GM13976 (cell line): ENCODE data around the gene ANAPC1.
"Not testable (repeated sequence)": the region's sequence is repeated elsewhere in the genome, so short reads cannot be mapped to it uniquely, and the experiment has no call there.

Source experiments
- DNase-seq: peaks from one replicate; pipeline ENCODE4 v3.0.0; 2012; ENCODE audit warnings: low spot score
- in situ Hi-C: fragments of 300-500 bp; cut with MboI; formaldehyde crosslinking; loops from one replicate; pipeline ENCODE4 v1.12.0; 2022; ENCODE audit warnings: low sequenced_read_pairs, mixed read lengths, inconsistent platforms; ENCODE audit not compliant: unreplicated experiment
- TF ChIP-seq, protein P1 (sequence below): IDR thresholded peaks from 2 replicates; pipeline ENCODE4 v1.5.1; 2012; ENCODE audit warnings: borderline replicate concordance, mild to moderate bottlenecking; ENCODE audit not compliant: insufficient read depth; ENCODE audit errors: extremely low read depth, missing control alignments, control extremely low read depth

Gene ANAPC1

DNA sequence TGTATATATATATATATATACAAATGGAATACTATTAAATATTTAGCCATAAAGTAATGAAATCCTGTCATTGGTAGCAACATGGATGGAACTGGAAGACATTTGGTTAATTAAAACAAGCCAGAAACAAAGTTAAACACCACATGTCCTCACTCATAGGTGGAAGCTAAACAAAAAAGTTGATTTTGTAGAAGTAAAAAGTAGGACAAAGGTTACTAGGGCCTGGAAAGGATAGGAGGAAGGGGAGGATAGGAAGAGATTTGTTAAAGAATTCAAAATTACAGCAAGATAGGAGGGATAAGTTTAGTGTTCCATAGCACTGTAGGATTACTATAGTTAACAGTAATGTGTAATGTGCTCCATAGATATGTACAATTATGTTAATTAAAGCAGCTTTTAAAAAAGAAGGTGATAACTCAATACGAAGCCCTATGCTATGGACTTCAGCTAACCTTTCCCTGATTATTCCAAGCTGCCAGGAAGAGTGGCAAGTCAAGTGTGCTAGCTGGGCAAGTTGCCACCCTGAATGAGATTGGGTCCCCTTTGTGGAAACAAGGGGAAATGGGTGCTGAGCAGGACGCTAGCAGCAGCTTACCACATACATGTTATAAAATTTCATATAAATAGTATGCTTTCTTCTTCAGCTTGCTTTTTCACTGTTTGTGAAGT is 26.8 kb upstream of the ANAPC1 start:
- no peak for DNase-seq
- in situ Hi-C loops = no loop called here
- TF ChIP-seq, protein P1, sequence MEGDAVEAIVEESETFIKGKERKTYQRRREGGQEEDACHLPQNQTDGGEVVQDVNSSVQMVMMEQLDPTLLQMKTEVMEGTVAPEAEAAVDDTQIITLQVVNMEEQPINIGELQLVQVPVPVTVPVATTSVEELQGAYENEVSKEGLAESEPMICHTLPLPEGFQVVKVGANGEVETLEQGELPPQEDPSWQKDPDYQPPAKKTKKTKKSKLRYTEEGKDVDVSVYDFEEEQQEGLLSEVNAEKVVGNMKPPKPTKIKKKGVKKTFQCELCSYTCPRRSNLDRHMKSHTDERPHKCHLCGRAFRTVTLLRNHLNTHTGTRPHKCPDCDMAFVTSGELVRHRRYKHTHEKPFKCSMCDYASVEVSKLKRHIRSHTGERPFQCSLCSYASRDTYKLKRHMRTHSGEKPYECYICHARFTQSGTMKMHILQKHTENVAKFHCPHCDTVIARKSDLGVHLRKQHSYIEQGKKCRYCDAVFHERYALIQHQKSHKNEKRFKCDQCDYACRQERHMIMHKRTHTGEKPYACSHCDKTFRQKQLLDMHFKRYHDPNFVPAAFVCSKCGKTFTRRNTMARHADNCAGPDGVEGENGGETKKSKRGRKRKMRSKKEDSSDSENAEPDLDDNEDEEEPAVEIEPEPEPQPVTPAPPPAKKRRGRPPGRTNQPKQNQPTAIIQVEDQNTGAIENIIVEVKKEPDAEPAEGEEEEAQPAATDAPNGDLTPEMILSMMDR = no peak

DNA sequence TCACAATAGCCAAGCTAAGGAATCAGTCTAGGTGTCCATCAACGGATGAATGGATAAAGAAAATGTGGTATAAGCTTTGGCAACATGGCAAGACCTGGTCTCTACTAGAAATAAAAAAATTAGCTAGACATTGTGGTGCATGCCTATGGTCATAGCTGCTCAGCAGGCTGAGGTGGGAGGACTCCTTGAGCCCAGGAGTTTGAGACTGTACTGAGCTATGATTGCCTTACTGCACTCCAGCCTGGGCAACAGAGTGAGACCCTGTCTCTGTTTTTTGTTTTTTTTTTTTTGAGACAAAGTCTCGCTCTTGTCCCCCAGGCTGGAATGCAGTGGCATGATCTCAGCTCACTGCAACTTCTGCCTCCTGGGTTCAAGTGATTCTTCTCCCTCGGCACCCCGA is 26.0 kb upstream of the ANAPC1 start:
- in situ Hi-C loops, DNase-seq: not testable (repeated sequence)

DNA sequence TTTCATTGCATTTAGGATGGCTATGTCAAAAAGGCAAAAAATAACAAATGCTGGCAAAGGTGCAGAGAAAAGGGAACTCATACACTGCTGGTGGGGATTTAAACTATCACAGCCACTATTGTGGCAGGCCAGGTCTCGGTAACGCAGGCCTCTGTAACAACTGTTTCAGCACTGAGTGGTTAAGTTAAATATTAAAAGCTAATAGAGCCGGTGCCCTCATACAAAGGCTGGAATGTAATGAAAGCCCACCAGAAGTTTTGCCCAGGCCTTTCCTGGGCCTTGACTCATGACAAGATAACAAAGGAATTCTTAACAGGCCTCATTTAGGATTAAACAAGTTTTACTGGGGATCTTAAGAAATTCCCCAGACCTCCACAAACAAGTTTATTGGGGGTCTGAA is 25.1 kb upstream of the ANAPC1 start:
- no peak for DNase-seq
- in situ Hi-C loops = no loop called here
- TF ChIP-seq, protein P1 = no peak

DNA sequence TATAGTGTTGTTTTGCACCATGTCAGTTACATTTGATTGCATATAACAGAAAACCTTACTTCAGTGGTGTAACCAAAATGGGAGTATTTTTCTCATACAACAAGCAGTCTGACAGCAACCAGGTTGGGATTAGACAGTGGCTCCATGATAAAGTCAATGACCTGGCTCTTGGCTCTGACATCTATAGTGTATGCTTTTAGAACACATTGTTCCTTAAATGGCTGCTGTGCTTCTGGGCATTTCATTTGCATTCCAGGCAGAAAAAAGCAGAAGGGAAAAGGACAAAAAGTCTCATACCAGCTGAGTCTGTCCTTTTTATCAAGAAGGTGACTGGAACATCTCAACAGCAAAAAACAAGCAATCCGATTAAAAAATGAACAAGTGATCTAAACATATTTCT is 24.6 kb upstream of the ANAPC1 start:
- in situ Hi-C loops = no loop called here
- no peak for DNase-seq
- TF ChIP-seq, protein P1 = no peak

DNA sequence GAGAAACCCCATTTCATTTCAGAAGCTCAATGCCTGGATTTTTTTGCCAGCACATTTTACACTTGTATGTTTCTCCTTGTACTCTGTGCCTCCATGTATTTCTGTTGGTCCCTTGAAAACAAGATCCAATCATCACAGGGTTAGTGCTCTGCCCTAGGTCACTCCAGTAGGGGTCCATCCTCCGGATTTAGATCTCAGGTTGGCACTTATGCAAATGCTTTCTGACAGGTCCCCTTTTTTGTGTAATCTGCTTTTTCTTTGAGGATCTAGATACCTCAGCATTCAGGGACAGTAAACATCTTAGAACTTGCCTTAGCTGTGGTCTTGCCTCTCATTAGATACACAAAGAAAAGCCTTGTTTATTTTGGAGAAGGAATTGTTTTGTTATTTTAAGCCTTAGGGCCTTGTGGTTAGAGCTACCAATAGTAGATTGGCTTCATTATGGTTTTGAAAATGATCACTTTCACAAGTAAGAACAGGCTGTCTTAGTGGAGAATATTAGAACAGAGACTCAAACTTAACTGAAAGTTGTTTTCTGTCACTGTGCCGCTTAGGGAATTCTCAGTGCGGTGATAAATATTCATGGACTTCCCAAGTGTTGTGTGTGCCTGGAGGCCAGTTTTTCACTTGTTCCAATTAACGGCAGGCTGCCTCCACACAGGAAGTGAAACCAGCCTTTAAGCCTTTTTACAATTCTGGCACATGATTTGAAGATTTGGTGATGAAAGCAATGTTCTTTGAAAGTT is 22.2 kb upstream of the ANAPC1 start:
- in situ Hi-C loops = no loop called here
- no peak for DNase-seq
- TF ChIP-seq, protein P1 = no peak

DNA sequence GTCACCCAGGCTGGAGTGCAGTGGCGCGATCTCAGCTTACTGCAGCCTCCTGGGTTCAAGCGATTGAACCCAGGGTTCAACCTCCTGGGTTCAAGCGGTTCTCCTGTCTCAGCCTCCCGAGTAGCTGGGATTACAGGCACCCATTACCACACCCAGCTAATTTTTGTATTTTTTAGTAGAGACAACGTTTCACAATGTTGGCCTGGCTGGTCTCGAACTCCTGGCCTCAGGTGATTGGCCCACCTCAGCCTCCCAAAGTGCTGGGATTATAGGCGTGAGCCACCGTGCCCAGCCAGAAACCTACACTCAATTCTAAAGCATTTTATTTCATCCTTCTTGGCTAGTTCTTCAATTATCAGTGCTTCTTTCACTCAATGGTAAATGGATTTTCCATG is 21.5 kb upstream of the ANAPC1 start:
- DNase-seq, in situ Hi-C loops: not testable (repeated sequence)

DNA sequence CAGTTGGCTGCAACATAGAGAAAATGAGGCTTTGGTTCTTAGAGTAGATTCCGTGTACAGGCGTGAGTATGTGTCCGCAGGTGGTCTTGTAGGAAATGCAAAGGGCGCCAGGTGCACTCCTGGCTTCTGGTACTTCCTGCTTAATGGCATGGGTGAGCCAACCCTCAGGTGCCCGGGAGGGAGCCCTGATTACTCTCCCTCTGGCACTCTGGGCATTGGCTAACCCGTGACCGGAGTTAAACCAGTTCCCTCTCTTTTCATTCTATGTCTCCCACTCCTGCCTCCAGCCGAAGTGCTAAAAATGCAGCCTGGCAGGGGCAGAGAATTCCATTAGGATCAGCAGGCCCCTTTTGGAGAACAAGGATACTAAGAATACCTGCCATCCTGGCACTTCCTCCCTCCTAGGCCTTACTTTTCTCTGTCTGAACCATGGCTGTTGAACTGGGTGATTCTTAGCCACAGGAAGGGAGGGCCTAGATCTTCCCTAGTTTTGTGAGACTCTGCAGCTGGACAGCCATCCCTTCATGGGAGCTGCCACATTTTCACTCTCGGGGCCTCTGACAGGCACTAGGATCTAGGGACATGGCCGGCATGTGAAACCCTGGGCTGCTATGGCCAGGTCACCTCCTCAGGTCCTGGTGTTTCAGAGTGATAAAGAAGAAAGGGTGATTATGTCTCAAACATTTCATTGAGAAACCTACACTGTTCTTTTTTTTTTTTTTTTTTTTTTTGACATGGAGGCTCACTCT is 20.9 kb upstream of the ANAPC1 start:
- DNase-seq = no peak
- TF ChIP-seq, protein P1 = no peak
- in situ Hi-C loops = no loop called here
